Aorta (tissue), 5 donors: ENCODE data around the gene BIVM. TPM values are rescaled to one million over a fixed set of nuclear protein-coding genes. Genes with fewer than 3 reads are reported as not detected.
"Not testable (repeated sequence)": the region's sequence is repeated elsewhere in the genome, so short reads cannot be mapped to it uniquely, and the experiment has no call there.

Source experiments
- ATAC-seq: fragments of 200-7000 bp; cut with Tn5 transposase; one replicate; pipeline ENCODE4 v1.9.1; 2022; ENCODE audit warnings: moderate library complexity; ENCODE audit not compliant: low FRiP score
- DNase-seq, 2 donors: peaks; one replicate each; pipeline ENCODE4 v3.0.0-alpha.2; 2020
- H3K27ac ChIP-seq, 2 donors: one replicate each; pipeline ENCODE4 v1.5.1; 2013; ENCODE audit warnings: low read length in 2 of 2, mild to moderate bottlenecking in 2 of 2, moderate library complexity in 2 of 2, control low read depth in 1 of 2, inconsistent platforms in 1 of 2, low read depth in 1 of 2
- H3K27me3 ChIP-seq, 2 donors: one replicate each; pipeline ENCODE4 v1.6.1; 2013; ENCODE audit warnings: control low read depth in 1 of 2, low read length in 1 of 2, mild to moderate bottlenecking in 1 of 2, moderate library complexity in 1 of 2; ENCODE audit not compliant: insufficient read depth in 2 of 2, control insufficient read depth in 1 of 2
- H3K36me3 ChIP-seq, 2 donors: one replicate each; pipeline ENCODE4 v1.6.1; 2013; ENCODE audit warnings: control low read depth in 1 of 2, low read length in 1 of 2, mild to moderate bottlenecking in 1 of 2; ENCODE audit not compliant: insufficient read depth in 2 of 2, control insufficient read depth in 1 of 2
- H3K4me1 ChIP-seq, 2 donors: one replicate each; pipeline ENCODE4 v1.6.1; 2013; ENCODE audit warnings: low read length in 2 of 2, control low read depth in 1 of 2, mild to moderate bottlenecking in 1 of 2, moderate library complexity in 1 of 2; ENCODE audit not compliant: insufficient read depth in 2 of 2, control insufficient read depth in 1 of 2
- H3K4me3 ChIP-seq, 2 donors: one replicate each; pipeline ENCODE4 v1.5.1; 2013; ENCODE audit warnings: low read length in 2 of 2, control low read depth in 1 of 2, mild to moderate bottlenecking in 1 of 2
- H3K9me3 ChIP-seq: one replicate; pipeline ENCODE4 v1.6.1; 2013; ENCODE audit warnings: mild to moderate bottlenecking, low read length; ENCODE audit not compliant: control insufficient read depth
- WGBS, 2 donors: extraction: QIAGEN DNeasy Blood & Tissue Kit; methylation state at CpG; one replicate each; pipeline ENCODE4 v1.1.7; 2013; 5-methylcytosine and 5-hydroxymethylcytosine counted together
- intact Hi-C, 2 donors: fragments of 100-400 bp; cut with DNase I; formaldehyde crosslinking; loops; one replicate each; pipeline versions ENCODE4 v1.14.2 to v1.15.0; 2022
- polyA plus RNA-seq, 2 donors: library from polyadenylated mRNA; stranded (reverse); fragments of 200-250 nt; gene quantifications; one replicate each; pipeline ENCODE4 v1.2.3, GENCODE V29; 2013
- total RNA-seq, 2 donors: library from RNA; stranded (reverse); fragmentation: NEBNext Ultra II Directional; extraction: Animal tissue kit (Norgen Biotek cat#: 25700); gene quantifications; one replicate each; pipeline ENCODE4 v1.2.1, GENCODE V29; 2021
- donor health status: healthy with polysubstance abuse.
- donor health status: Bipolar disorder and iron deficiency.
- donor health status: DM: no; HTN: no; CAD: no.
- donor health status: DM: no; HTN: no; CAD: no.
- donor health status: DM: yes; HTN: yes; CAD: no.

The BIVM gene
- total and polyA plus RNA-seq, 4 donors: 5.1 to 30.4 (median 16.6) TPM

- no peak for ATAC-seq
- Histone ChIP-seq H3K9me3 (no peaks in the 10 kb centered on the region), H3K36me3 (no peaks in the 10 kb centered on the region), H3K27ac (no peak overlapping the region), H3K27me3 (no peaks in the 10 kb centered on the region), H3K4me3 (no peak overlapping the region), H3K4me1 (no peaks in the 10 kb centered on the region)
- DNase-seq: no peak
- intact Hi-C loops: loop anchor here in 1 of 2 donors (10.0 kb wide), 1 partner anchor 183 kb away; the partner anchor contains the start of gene TPP2
- WGBS, 2 donors: 90 to 92% methylated on average over 3 of the region's 3 CpGs
These were observed 21.2 kb upstream of the BIVM start for GRCh38 chr13:102777736-102778135.

DNA sequence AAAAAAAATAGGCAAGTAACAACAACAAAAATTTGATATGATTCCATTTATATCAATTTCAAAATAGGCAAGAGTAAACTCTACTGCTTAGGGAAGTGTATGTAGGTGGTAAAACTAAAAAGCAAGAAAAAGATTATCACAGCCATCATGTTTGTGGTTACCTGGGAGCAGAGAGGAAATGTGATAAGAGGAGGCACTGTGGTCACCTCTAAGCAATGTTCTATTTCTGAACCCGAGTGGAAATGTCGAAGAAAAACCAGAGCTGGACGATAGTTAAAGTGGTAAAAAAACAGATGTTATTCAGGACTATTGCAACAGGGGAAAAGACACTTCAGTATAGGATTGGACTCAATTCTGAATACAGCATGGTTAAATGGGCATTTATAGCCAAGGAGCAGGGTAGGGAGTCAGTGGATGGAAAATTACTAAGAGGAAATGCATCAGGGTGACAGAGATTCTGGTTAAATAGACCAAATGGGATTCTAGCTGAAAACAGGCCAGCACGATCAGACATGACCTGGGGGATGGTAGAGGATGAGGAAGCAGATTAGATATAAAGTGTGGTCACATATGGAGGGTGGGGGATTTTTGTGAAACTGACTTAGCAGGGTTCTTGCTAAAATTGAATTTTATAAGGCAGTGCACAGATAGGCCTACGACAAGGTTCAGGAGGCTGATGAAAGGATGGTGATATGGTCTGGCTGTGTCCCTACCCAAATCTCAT is 19.3 kb upstream of the BIVM start:
- Histone ChIP-seq H3K36me3 (no peaks in the 10 kb centered on the region), H3K4me1 (no peaks in the 10 kb centered on the region), H3K4me3 (no peak overlapping the region), H3K27me3 (no peaks in the 10 kb centered on the region), H3K9me3 (no peaks in the 10 kb centered on the region), H3K27ac (no peak overlapping the region)
- WGBS, 2 donors: 54 to 64% methylated on average over 5 of the region's 5 CpGs
- intact Hi-C loops: loop anchor here in 1 of 2 donors (10.0 kb wide), 1 partner anchor 185 kb away; the partner anchor contains the start of gene TPP2
- DNase-seq (no peak), ATAC-seq (no peak)

DNA sequence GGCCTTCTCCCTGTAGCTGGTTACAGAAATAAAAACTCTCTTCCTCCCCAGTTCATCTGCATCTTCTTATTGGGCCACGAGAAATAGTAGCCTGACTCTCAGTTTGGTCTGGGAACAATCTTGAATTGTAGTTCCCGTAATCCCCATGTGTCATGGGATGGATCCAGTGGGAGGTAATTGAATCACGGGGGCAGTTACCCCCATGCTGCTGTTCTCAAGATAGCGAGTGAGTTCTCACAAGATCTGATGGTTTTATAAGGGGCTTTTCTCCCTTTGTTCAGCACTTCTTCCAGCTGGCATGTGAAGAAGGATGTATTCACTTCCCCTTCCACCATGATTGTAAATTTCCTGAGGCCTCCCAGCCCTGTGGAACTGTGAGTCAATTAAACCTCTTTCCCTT is 18.3 kb upstream of the BIVM start:
- 80 to 85% methylated on average over 4 of the region's 4 CpGs for WGBS, 2 donors
- intact Hi-C loops, ATAC-seq: not testable (repeated sequence)

DNA sequence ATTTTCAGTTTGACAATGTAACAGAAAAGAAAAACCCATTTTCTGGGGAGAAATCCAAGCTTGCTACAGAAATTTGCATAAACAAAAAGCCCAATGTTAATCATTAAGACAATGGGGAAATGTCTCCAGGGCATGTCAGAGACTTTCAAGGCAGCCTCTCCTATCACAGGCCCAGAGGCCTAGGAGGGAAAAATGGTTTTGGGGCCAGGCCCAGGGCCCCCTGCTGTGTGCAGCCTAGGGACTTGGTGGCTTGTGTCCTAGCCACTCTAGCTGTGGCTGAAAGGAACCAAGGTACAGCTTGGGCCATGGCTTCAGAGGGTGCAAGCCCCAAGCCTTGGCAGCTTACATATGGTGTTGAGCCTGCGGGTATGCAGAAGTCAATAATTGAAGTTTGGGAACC is 17.3 kb upstream of the BIVM start:
- no peak for ATAC-seq
- DNase-seq: no peak
- intact Hi-C loops: no loop called here
- no peaks in the 10 kb centered on the region for H3K4me1 ChIP-seq
- H3K27me3 ChIP-seq: no peaks in the 10 kb centered on the region
- WGBS, 2 donors: 92 to 99% methylated on average over 1 of the region's 1 CpG
- no peak overlapping the region for H3K27ac ChIP-seq
- H3K9me3 ChIP-seq: no peaks in the 10 kb centered on the region
- no peak overlapping the region for H3K4me3 ChIP-seq
- peaks cover 0 to 2% of the 10 kb centered on the region in 2 donors for H3K36me3 ChIP-seq

More for the DNA sequence above, 18.3 kb upstream of the BIVM start:
- DNase-seq, H3K27me3 ChIP-seq, H3K9me3 ChIP-seq, H3K4me1 ChIP-seq, H3K36me3 ChIP-seq, H3K27ac ChIP-seq, H3K4me3 ChIP-seq: not testable (repeated sequence)

DNA sequence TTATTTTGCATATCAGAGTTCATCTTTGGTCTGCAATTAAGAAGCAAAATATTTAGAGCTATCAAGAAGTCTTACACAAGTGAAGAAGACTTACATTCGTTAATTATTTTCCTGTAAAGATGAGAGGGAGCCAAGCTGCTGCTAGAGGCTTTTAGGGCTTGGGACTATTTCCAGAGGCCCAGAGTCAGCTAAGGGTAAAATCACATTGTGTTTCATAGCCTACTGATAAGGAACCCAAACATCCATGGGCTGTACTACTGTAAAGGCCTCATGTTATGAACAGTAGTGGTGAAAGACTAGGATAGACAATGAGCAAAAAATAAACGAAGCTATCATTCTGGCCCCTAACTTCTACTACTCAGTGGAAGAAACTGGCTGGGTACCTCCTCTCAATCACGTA is 14.4 kb upstream of the BIVM start:
- Histone ChIP-seq H3K27me3 (no peaks in the 10 kb centered on the region), H3K36me3 (peaks cover 0 to 4% of the 10 kb centered on the region in 2 donors), H3K4me3 (no peak overlapping the region), H3K4me1 (no peaks in the 10 kb centered on the region), H3K27ac (no peak overlapping the region), H3K9me3 (no peaks in the 10 kb centered on the region)
- intact Hi-C loops: no loop called here
- DNase-seq (no peak), ATAC-seq (no peak)
- 23 to 28% methylated on average over 3 of the region's 3 CpGs for WGBS, 2 donors

- Histone ChIP-seq H3K36me3 (peaks cover 0 to 4% of the 10 kb centered on the region in 2 donors), H3K9me3 (no peaks in the 10 kb centered on the region), H3K4me1 (no peaks in the 10 kb centered on the region), H3K4me3 (no peak overlapping the region), H3K27me3 (no peaks in the 10 kb centered on the region), H3K27ac (no peak overlapping the region)
- ATAC-seq (no peak), DNase-seq (no peak)
- intact Hi-C loops: no loop called here
- 86 to 88% methylated on average over 8 of the region's 8 CpGs for WGBS, 2 donors
These were observed 10.2 kb upstream of the BIVM start for GRCh38 chr13:102788683-102789082.

DNA sequence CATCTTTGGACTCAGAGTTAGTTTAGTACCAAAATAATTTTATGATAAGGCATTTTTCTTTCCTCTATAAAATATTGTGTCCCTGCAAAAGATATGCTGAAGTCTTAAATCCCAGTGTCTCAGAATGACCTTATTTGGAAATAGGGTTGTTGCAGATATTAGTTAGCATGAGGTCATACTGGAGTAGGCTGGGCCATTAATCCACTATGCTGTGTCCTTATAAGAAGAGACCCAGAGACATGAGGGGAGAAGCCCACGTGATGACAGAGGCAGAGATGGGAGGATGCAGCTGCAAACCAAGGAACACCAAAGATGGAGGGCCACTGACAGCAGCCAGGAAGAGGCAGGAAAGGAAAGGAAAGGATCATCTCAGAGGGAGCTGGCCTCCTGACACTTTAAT is 6.5 kb upstream of the BIVM start:
- 13 to 38% methylated on average over 1 of the region's 1 CpG for WGBS, 2 donors
- no peak for DNase-seq
- Histone ChIP-seq H3K27ac (no peak overlapping the region), H3K4me1 (no peaks in the 10 kb centered on the region), H3K4me3 (no peak overlapping the region), H3K36me3 (peaks cover 0 to 2% of the 10 kb centered on the region in 2 donors), H3K27me3 (no peaks in the 10 kb centered on the region), H3K9me3 (no peaks in the 10 kb centered on the region)
- intact Hi-C loops: no loop called here
- no peak for ATAC-seq

- Histone ChIP-seq H3K4me3 (no peak overlapping the region), H3K36me3 (no peaks in the 10 kb centered on the region), H3K27ac (no peak overlapping the region), H3K9me3 (no peaks in the 10 kb centered on the region), H3K4me1 (no peaks in the 10 kb centered on the region), H3K27me3 (no peaks in the 10 kb centered on the region)
- intact Hi-C loops: no loop called here
- DNase-seq (no peak), ATAC-seq (no peak)
- WGBS, 2 donors: 75 to 76% methylated on average over 9 of the region's 9 CpGs
These were observed 5.1 kb upstream of the BIVM start for GRCh38 chr13:102793611-102794355.
